ENCODE data around the gene SAGE1. TPM values are rescaled to one million over a fixed set of nuclear protein-coding genes. Genes with fewer than 3 reads are reported as not detected.
A peak's percentile ranks its signal among the peaks of the same experiment; 100 is the strongest.
"Not testable (repeated sequence)": the region's sequence is repeated elsewhere in the genome, so short reads cannot be mapped to it uniquely, and the experiment has no call there.

Gene SAGE1
- total and polyA plus RNA-seq, 4 experiments from 2014 or later, result not detected

DNA sequence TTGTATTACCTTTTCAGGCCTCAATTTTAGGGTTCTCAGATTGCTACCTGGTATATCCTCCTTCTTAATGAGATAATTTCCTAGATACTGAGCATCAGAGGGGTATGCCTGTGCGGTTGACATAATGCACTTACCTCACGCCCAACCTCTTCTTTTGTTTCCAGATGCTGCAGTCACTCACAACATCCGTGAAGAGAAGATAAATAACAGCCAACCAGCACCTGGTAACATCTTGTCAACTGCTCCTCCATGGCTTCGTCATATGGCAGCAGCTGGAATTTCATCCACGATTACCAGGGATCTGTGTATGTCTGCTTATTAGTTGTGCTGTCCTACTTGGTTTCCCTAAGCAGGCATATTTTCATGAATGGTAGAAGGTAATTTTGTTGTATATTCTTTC lies 16.7 kb downstream of the SAGE1 start:
- Histone ChIP-seq H3K4me1 (ENCODE audit: insufficient read depth, low read length) (no peaks in the 10 kb centered on the region), H3K27ac (ENCODE audit: low read depth, low read length) (no peak overlapping the region), H3K4me3 (ENCODE audit: low read length in 2 of 2) (no peak overlapping the region), H3K9me3 (ENCODE audit: control insufficient read depth in 1 of 2, low read length in 2 of 2) (no peaks in the 10 kb centered on the region), H3K36me3 (ENCODE audit: insufficient read depth, low read length) (no peaks in the 10 kb centered on the region), H3K27me3 (ENCODE audit: insufficient read depth, low read length) (no peaks in the 10 kb centered on the region)
- POLR2A ChIA-PET (ENCODE audit: partially characterized antibody), result no interaction called here
- no peaks in the 10 kb centered on the region for H3K4me1 Mint-ChIP-seq
- H3K27ac Mint-ChIP-seq, result no peak overlapping the region
- CTCF ChIA-PET (ENCODE audit: partially characterized antibody), result no interaction called here
- H3K4me3 Mint-ChIP-seq, result no peak overlapping the region
- H3K27me3 Mint-ChIP-seq, result peaks cover 4 to 8% of the 10 kb centered on the region in 2 donors
- H3K36me3 Mint-ChIP-seq, result no peaks in the 10 kb centered on the region
- no peaks in the 10 kb centered on the region for H3K9me3 Mint-ChIP-seq
- intact Hi-C loops (cut with micrococcal nuclease), result no loop called here
- DNase-seq, result no peak

DNA sequence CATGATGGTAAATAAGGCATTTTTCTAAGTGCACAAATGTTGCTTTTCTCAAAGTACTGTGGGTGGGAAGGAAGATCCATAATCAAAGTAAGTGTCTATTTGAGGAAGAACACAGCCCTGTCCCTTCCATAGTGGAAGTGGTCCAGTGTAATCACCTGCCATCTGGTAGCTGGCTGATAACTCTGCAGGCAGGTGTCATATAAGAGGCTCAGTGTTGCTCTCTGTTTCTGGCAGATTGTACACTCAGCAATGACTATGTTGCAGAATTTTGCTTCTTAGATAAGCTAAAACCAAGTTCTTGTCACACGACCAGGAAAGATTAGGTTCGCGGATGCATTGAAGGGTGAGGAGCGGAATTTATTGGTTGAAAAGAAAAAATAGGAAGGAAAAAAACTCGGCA lies 20.9 kb downstream of the SAGE1 start:
- POLR2A ChIA-PET (ENCODE audit: partially characterized antibody), result no interaction called here

DNA sequence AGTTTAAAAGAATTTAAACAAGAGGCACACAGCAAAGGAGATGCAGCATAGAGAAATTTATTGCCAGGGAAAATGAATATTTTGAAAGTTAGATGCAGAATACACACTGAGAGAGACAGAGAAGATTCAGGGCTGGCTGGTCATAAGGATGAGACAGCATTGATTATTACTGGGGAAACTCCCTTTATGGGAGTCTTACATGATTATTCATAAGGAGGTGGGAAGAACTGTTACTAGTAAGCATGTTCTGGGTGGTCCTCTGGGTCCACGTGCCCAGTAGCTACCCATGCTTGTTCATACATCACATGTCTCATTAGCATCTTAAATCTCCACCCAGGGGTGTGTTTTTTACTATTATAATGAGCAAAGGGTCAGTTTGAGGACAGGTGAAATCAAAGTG lies 27.0 kb downstream of the SAGE1 start:
- H3K27ac Mint-ChIP-seq; H3K4me3 Mint-ChIP-seq; H3K4me1 Mint-ChIP-seq; H3K36me3 Mint-ChIP-seq; H3K27me3 Mint-ChIP-seq; H3K27me3 ChIP-seq (ENCODE audit: insufficient read depth, low read length); H3K27ac ChIP-seq (ENCODE audit: low read depth, low read length); DNase-seq; POLR2A ChIA-PET (ENCODE audit: partially characterized antibody); H3K4me1 ChIP-seq (ENCODE audit: insufficient read depth, low read length); H3K9me3 Mint-ChIP-seq; H3K9me3 ChIP-seq (ENCODE audit: control insufficient read depth in 1 of 2, low read length in 2 of 2); H3K36me3 ChIP-seq (ENCODE audit: insufficient read depth, low read length); intact Hi-C loops (cut with micrococcal nuclease); H3K4me3 ChIP-seq (ENCODE audit: low read length in 2 of 2); CTCF ChIA-PET (ENCODE audit: partially characterized antibody): not testable (repeated sequence)

More for the DNA sequence above, 20.9 kb downstream of the SAGE1 start:
- no peaks in the 10 kb centered on the region for H3K36me3 Mint-ChIP-seq
- Histone ChIP-seq H3K27me3 (ENCODE audit: insufficient read depth, low read length) (no peaks in the 10 kb centered on the region), H3K9me3 (ENCODE audit: control insufficient read depth in 1 of 2, low read length in 2 of 2) (no peaks in the 10 kb centered on the region), H3K36me3 (ENCODE audit: insufficient read depth, low read length) (no peaks in the 10 kb centered on the region), H3K4me3 (ENCODE audit: low read length in 2 of 2) (no peak overlapping the region), H3K4me1 (ENCODE audit: insufficient read depth, low read length) (no peaks in the 10 kb centered on the region), H3K27ac (ENCODE audit: low read depth, low read length) (no peak overlapping the region)
- no peak overlapping the region for H3K4me3 Mint-ChIP-seq
- H3K4me1 Mint-ChIP-seq, result no peaks in the 10 kb centered on the region
- no peak for DNase-seq
- intact Hi-C loops (cut with micrococcal nuclease), result no loop called here
- peaks cover 3 to 4% of the 10 kb centered on the region in 2 donors for H3K27me3 Mint-ChIP-seq
- CTCF ChIA-PET (ENCODE audit: partially characterized antibody), result no interaction called here
- H3K9me3 Mint-ChIP-seq, result no peaks in the 10 kb centered on the region
- no peak overlapping the region for H3K27ac Mint-ChIP-seq

GRCh38 chrX:135923353-135923752 lies 29.8 kb downstream of the SAGE1 start:
- intact Hi-C loops (cut with micrococcal nuclease), result no loop called here
- Mint-ChIP-seq H3K27me3 (no peaks in the 10 kb centered on the region), H3K4me1 (no peaks in the 10 kb centered on the region), H3K9me3 (no peaks in the 10 kb centered on the region), H3K27ac (no peak overlapping the region), H3K36me3 (no peaks in the 10 kb centered on the region), H3K4me3 (no peak overlapping the region)
- no peaks in the 10 kb centered on the region for H3K27me3 ChIP-seq (ENCODE audit: insufficient read depth, low read length)
- CTCF ChIA-PET (ENCODE audit: partially characterized antibody), result no interaction called here
- no peaks in the 10 kb centered on the region for H3K9me3 ChIP-seq (ENCODE audit: control insufficient read depth in 1 of 2, low read length in 2 of 2)
- H3K36me3 ChIP-seq (ENCODE audit: insufficient read depth, low read length), result no peaks in the 10 kb centered on the region
- no peaks in the 10 kb centered on the region for H3K4me1 ChIP-seq (ENCODE audit: insufficient read depth, low read length)
- POLR2A ChIA-PET (ENCODE audit: partially characterized antibody), result no interaction called here
- no peak overlapping the region for H3K27ac ChIP-seq (ENCODE audit: low read depth, low read length)
- no peak overlapping the region for H3K4me3 ChIP-seq (ENCODE audit: low read length in 2 of 2)
- no peak for DNase-seq

- DNase-seq, result no peak
- POLR2A ChIA-PET (ENCODE audit: partially characterized antibody), result no interaction called here
- Mint-ChIP-seq H3K4me1 (peaks cover 0 to 1% (median 0%) of the 10 kb centered on the region in 4 donors), H3K27me3 (no peaks in the 10 kb centered on the region), H3K9me3 (no peaks in the 10 kb centered on the region), H3K4me3 (no peak overlapping the region), H3K36me3 (no peaks in the 10 kb centered on the region), H3K27ac (no peak overlapping the region)
- H3K4me1 ChIP-seq (ENCODE audit: insufficient read depth, low read length), result no peaks in the 10 kb centered on the region
- H3K9me3 ChIP-seq (ENCODE audit: control insufficient read depth in 1 of 2, low read length in 2 of 2), result no peaks in the 10 kb centered on the region
- H3K27ac ChIP-seq (ENCODE audit: low read depth, low read length), result no peak overlapping the region
- no peaks in the 10 kb centered on the region for H3K36me3 ChIP-seq (ENCODE audit: insufficient read depth, low read length)
- no peak overlapping the region for H3K4me3 ChIP-seq (ENCODE audit: low read length in 2 of 2)
- no peaks in the 10 kb centered on the region for H3K27me3 ChIP-seq (ENCODE audit: insufficient read depth, low read length)
- intact Hi-C loops (cut with micrococcal nuclease), result no loop called here
- CTCF ChIA-PET (ENCODE audit: partially characterized antibody), result no interaction called here
Measured at GRCh38 chrX:135927897-135928296, 34.4 kb downstream of the SAGE1 start.

DNA sequence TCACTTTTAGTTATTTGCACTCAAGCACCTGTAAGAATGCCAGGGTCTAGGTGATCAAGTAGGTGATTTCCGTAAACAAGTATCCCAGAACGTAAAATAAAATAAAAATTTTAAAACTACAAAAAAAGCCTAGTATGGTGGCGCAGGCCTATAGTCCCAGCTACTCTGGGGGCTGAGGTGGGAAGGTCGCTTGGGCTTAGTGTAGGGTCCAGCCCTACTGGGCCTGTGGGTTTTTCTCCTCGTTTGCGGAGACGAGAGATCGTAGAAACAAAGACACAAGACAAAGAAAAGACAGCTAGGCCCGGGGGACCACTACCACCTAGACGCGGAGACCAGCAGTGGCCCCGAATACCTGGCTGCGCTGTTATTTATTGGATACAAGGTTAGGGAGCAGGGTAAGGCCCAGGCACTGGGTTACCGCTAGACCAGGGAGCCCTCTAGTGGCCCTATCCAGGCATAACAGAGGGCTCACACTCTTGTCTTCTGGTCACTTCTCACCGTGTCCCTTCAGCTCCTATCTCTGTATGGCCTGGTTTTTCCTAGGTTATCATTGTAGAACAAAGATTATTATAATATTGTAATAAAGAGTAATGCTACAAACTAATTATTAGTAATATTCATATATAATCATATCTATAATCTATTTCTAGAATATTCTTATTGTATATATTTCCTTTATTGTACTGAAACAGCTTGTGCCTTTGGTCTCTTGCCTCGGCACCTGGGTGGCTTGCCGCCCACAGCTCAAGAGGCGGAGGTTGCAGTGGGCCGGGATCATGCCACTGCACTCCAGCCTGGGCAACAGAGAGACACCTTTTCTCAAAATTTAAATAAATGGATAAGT lies 38.4 kb downstream of the SAGE1 start:
- Histone ChIP-seq H3K9me3 (ENCODE audit: control insufficient read depth in 1 of 2, low read length in 2 of 2) (no peaks in the 10 kb centered on the region), H3K36me3 (ENCODE audit: insufficient read depth, low read length) (no peaks in the 10 kb centered on the region), H3K27ac (ENCODE audit: low read depth, low read length) (no peak overlapping the region), H3K4me1 (ENCODE audit: insufficient read depth, low read length) (no peaks in the 10 kb centered on the region), H3K4me3 (ENCODE audit: low read length in 2 of 2) (no peak overlapping the region), H3K27me3 (ENCODE audit: insufficient read depth, low read length) (no peaks in the 10 kb centered on the region)
- ChIA-PET POLR2A (ENCODE audit: partially characterized antibody) (no interaction called here), CTCF (ENCODE audit: partially characterized antibody) (interaction anchor here (1.2 to 1.3 kb wide), 2 partner anchors 21 to 96 kb away, joined by 3 read pairs; no protein-coding TSS in a partner anchor)
- Mint-ChIP-seq H3K36me3 (no peaks in the 10 kb centered on the region), H3K4me1 (peaks cover 0 to 1% (median 0%) of the 10 kb centered on the region in 4 donors), H3K27ac (peak overlapping the region in 1 of 7 donors; percentile 8), H3K4me3 (peak overlapping the region in 1 of 8 donors; percentile 14), H3K9me3 (peaks cover 0 to 4% (median 0%) of the 10 kb centered on the region in 8 donors), H3K27me3 (no peaks in the 10 kb centered on the region)
- peak in 4 of 5 donors; percentile 25 to 35 (median 28) for DNase-seq
- intact Hi-C loops (cut with micrococcal nuclease), result no loop called here

- Histone ChIP-seq H3K36me3 (ENCODE audit: insufficient read depth, low read length) (no peaks in the 10 kb centered on the region), H3K9me3 (ENCODE audit: control insufficient read depth in 1 of 2, low read length in 2 of 2) (no peaks in the 10 kb centered on the region), H3K27me3 (ENCODE audit: insufficient read depth, low read length) (no peaks in the 10 kb centered on the region), H3K4me3 (ENCODE audit: low read length in 2 of 2) (no peak overlapping the region), H3K4me1 (ENCODE audit: insufficient read depth, low read length) (no peaks in the 10 kb centered on the region), H3K27ac (ENCODE audit: low read depth, low read length) (no peak overlapping the region)
- Mint-ChIP-seq H3K27me3 (no peaks in the 10 kb centered on the region), H3K4me3 (no peak overlapping the region), H3K36me3 (peaks cover 3 to 7% of the 10 kb centered on the region in 2 donors), H3K27ac (no peak overlapping the region), H3K4me1 (no peaks in the 10 kb centered on the region), H3K9me3 (peaks cover 0 to 6% (median under 1%) of the 10 kb centered on the region in 8 donors)
- POLR2A ChIA-PET (ENCODE audit: partially characterized antibody), result no interaction called here
- DNase-seq, result no peak
- intact Hi-C loops (cut with micrococcal nuclease), result no loop called here
- CTCF ChIA-PET (ENCODE audit: partially characterized antibody), result no interaction called here
Measured at GRCh38 chrX:135944486-135944885, 51.0 kb downstream of the SAGE1 start.
